HEK293 (cell line): ENCODE results near the gene TMEM203.
A peak's percentile ranks its signal among the peaks of the same experiment; 100 is the strongest.

Source experiments
- CTCF ChIA-PET: fragments of 350-600 bp; formaldehyde crosslinking; extraction: SDS; loops from one replicate; lab custom pipeline; 2021; ENCODE audit warnings: antibody characterized with exemption; lab: Yijun Ruan, JAX
- POLR2A ChIA-PET: fragments of 300-600 bp; formaldehyde crosslinking; extraction: SDS; loops from one replicate; lab custom pipeline; 2020; ENCODE audit warnings: antibody characterized with exemption, inconsistent platforms; lab: Yijun Ruan, JAX
- H3K27ac ChIP-seq: fragments of 200-500 bp; sonication (Bioruptor generic); 2 replicates; pipeline ENCODE4 v1.5.1; 2014; ENCODE audit warnings: low read depth, low read length, control low read depth, inconsistent platforms; ENCODE audit errors: extremely low read depth
- H3K36me3 ChIP-seq, 2 experiments: fragments of 200-500 bp in 1 of 2; sonication (Bioruptor generic) in 1 of 2; 1 replicate in 1 of 2; 2 replicates in 1 of 2; pipeline ENCODE4 v1.5.1; 2014 to 2017; ENCODE audit warnings: inconsistent platforms in 2 of 2, low read length in 2 of 2; ENCODE audit not compliant: control insufficient read depth in 2 of 2, insufficient read depth in 1 of 2
- H3K4me1 ChIP-seq: fragments of 200-500 bp; sonication (Bioruptor generic); 2 replicates; pipeline ENCODE4 v1.5.1; 2014; ENCODE audit warnings: mild to moderate bottlenecking, low read length, inconsistent platforms; ENCODE audit not compliant: control insufficient read depth, insufficient read depth
- H3K4me3 ChIP-seq: 2 replicates; pipeline ENCODE4 v1.5.1; 2011; ENCODE audit warnings: low read depth, mild to moderate bottlenecking, control low read depth, low read length, moderate library complexity
- H3K9me3 ChIP-seq: fragments of 200-500 bp; sonication (Bioruptor generic); 2 replicates; pipeline ENCODE4 v1.5.1; 2014; ENCODE audit warnings: low read depth, low read length, inconsistent platforms; ENCODE audit not compliant: control insufficient read depth, insufficient read depth
- BCL11A ChIP-seq: fragments of 450-650 bp; formaldehyde crosslinking; IDR thresholded peaks from 2 replicates; pipeline ENCODE4 v1.5.1; 2016; ENCODE audit warnings: low read depth, missing biosample characterization, missing genetic modification characterization
- GLIS1 ChIP-seq: fragments of 450-650 bp; formaldehyde crosslinking; IDR thresholded peaks from 2 replicates; pipeline ENCODE4 v1.5.1; 2016; ENCODE audit warnings: missing biosample characterization, missing genetic modification characterization
- GLIS2 ChIP-seq: fragments of 450-650 bp; formaldehyde crosslinking; IDR thresholded peaks from 2 replicates; pipeline ENCODE4 v1.5.1; 2016; ENCODE audit warnings: missing biosample characterization, missing genetic modification characterization
- MZF1 ChIP-seq: fragments of 450-650 bp; formaldehyde crosslinking; IDR thresholded peaks from 2 replicates; pipeline ENCODE4 v1.5.1; 2017; ENCODE audit warnings: missing biosample characterization, missing genetic modification characterization, borderline replicate concordance
- PRDM2 ChIP-seq: fragments of 450-650 bp; formaldehyde crosslinking; IDR thresholded peaks from 2 replicates; pipeline ENCODE4 v1.5.1; 2016; ENCODE audit warnings: missing biosample characterization, missing genetic modification characterization, borderline replicate concordance
- PRDM6 ChIP-seq: fragments of 450-650 bp; formaldehyde crosslinking; IDR thresholded peaks from 2 replicates; pipeline ENCODE4 v1.5.1; 2017; ENCODE audit warnings: missing biosample characterization, missing genetic modification characterization
- ZBTB21 ChIP-seq: fragments of 450-650 bp; formaldehyde crosslinking; IDR thresholded peaks from 2 replicates; pipeline ENCODE4 v1.5.1; 2017; ENCODE audit warnings: missing biosample characterization, missing genetic modification characterization
- ZFP69B ChIP-seq: fragments of 450-650 bp; formaldehyde crosslinking; IDR thresholded peaks from 2 replicates; pipeline ENCODE4 v1.5.1; 2016; ENCODE audit warnings: missing biosample characterization, missing genetic modification characterization
- ZIC2 ChIP-seq: fragments of 450-650 bp; formaldehyde crosslinking; IDR thresholded peaks from 2 replicates; pipeline ENCODE4 v1.5.1; 2016; ENCODE audit warnings: missing biosample characterization, missing genetic modification characterization
- ZNF121 ChIP-seq: fragments of 450-650 bp; formaldehyde crosslinking; IDR thresholded peaks from 2 replicates; pipeline ENCODE4 v1.5.1; 2016; ENCODE audit warnings: missing biosample characterization, missing genetic modification characterization
- ZNF140 ChIP-seq: fragments of 450-650 bp; formaldehyde crosslinking; IDR thresholded peaks from 2 replicates; pipeline ENCODE4 v1.5.1; 2016; ENCODE audit warnings: missing biosample characterization, missing genetic modification characterization
- ZNF19 ChIP-seq: fragments of 450-650 bp; formaldehyde crosslinking; IDR thresholded peaks from 2 replicates; pipeline ENCODE4; 2016; ENCODE audit warnings: missing biosample characterization, missing genetic modification characterization, low read depth
- ZNF223 ChIP-seq: fragments of 450-650 bp; formaldehyde crosslinking; IDR thresholded peaks from 2 replicates; pipeline ENCODE4 v1.5.1; 2016; ENCODE audit warnings: missing biosample characterization, missing genetic modification characterization
- ZNF239 ChIP-seq: fragments of 450-650 bp; formaldehyde crosslinking; IDR thresholded peaks from 2 replicates; pipeline ENCODE4 v1.5.1; 2016; ENCODE audit warnings: missing biosample characterization, missing genetic modification characterization
- ZNF280D ChIP-seq: fragments of 450-650 bp; formaldehyde crosslinking; IDR thresholded peaks from 2 replicates; pipeline ENCODE4 v1.5.1; 2016; ENCODE audit warnings: missing biosample characterization, missing genetic modification characterization
- ZNF302 ChIP-seq: fragments of 450-650 bp; formaldehyde crosslinking; IDR thresholded peaks from 2 replicates; pipeline ENCODE4 v1.5.1; 2016; ENCODE audit warnings: missing biosample characterization, missing genetic modification characterization, low read depth
- ZNF341 ChIP-seq: fragments of 450-650 bp; formaldehyde crosslinking; IDR thresholded peaks from 2 replicates; pipeline ENCODE4; 2016; ENCODE audit warnings: low read depth, missing biosample characterization, missing genetic modification characterization
- ZNF394 ChIP-seq: fragments of 450-650 bp; formaldehyde crosslinking; IDR thresholded peaks from 2 replicates; pipeline ENCODE4 v1.5.1; 2016; ENCODE audit warnings: missing biosample characterization, missing genetic modification characterization, mild to moderate bottlenecking, moderate library complexity, borderline replicate concordance
- ZNF707 ChIP-seq: fragments of 450-650 bp; formaldehyde crosslinking; IDR thresholded peaks from 2 replicates; pipeline ENCODE4 v1.5.1; 2016; ENCODE audit warnings: missing biosample characterization, missing genetic modification characterization
- ZSCAN18 ChIP-seq: fragments of 450-650 bp; formaldehyde crosslinking; IDR thresholded peaks from 2 replicates; pipeline ENCODE4 v1.5.1; 2016; ENCODE audit warnings: missing biosample characterization, missing genetic modification characterization

TMEM203 gene

GRCh38 chr9:137251194-137251461, 45.7 kb upstream of the TMEM203 start, which contains the start of gene STPG3 (continued):
- no peak for TF ChIP-seq PRDM2 (tag by site-specific recombination)
- TF ChIP-seq, all 188 proteins: peak for 0

GRCh38 chr9:137250329-137251193, 45.1 kb upstream of the TMEM203 start:
- no peaks in the 10 kb centered on the region; the same call in 1 of the 2 replicates for H3K4me1 ChIP-seq
- no peak overlapping the region for H3K27ac ChIP-seq
- ChIA-PET CTCF (interaction anchor here (0.5 to 2.3 kb wide), 3 partner anchors 12 to 17 kb away, joined by 3 to 14 read pairs (median 5); no protein-coding TSS in a partner anchor), POLR2A (interaction anchor here (0.6 to 9.1 kb wide), 4 partner anchors 9 to 722 kb away, joined by 3 to 336 read pairs (median 4); partner anchors contain the start of gene TUBB4B)
- H3K36me3 ChIP-seq, result no peaks in the 10 kb centered on the region
- TF ChIP-seq ZBTB21 (tag by site-specific recombination) (no peak), GLIS2 (tag by site-specific recombination) (0 out of 2 replicates have a peak, but pooled peaks have one; percentile 55), GLIS1 (tag by site-specific recombination) (peak; percentile 43), ZIC2 (tag by site-specific recombination) (peak; percentile 80), ZNF341 (tag by site-specific recombination) (peak; percentile 23; the same call in 1 of the 2 replicates), ZNF394 (no peak)
- no peak overlapping the region for H3K4me3 ChIP-seq
- H3K9me3 ChIP-seq, result no peaks in the 10 kb centered on the region

- peaks cover 3% of the 10 kb centered on the region; the same call in 1 of the 2 replicates for H3K4me1 ChIP-seq
- ChIA-PET POLR2A (interaction anchor here (0.9 to 1.5 kb wide), 2 partner anchors 11 to 54 kb away, joined by 3 to 5 read pairs; partner anchors contain the start of gene NRARP), CTCF (interaction anchor here (0.7 to 3.6 kb wide), 4 partner anchors 9 to 175 kb away, joined by 3 to 29 read pairs (median 4); partner anchors contain the start of genes EXD3 and NOXA1)
- no peak overlapping the region for H3K27ac ChIP-seq
- no peak overlapping the region for H3K4me3 ChIP-seq
- peaks cover 0 to 12% of the 10 kb centered on the region in 2 experiments; a peak in 1 of 3 replicates for H3K36me3 ChIP-seq
- H3K9me3 ChIP-seq, result no peaks in the 10 kb centered on the region
- TF ChIP-seq ZNF341 (tag by site-specific recombination) (no peak), BCL11A (no peak), ZNF121 (no peak), ZNF140 (tag by site-specific recombination) (no peak), PRDM6 (tag by site-specific recombination) (no peak), ZSCAN18 (tag by site-specific recombination) (no peak), MZF1 (no peak), ZNF223 (no peak), ZNF239 (tag by site-specific recombination) (no peak), ZFP69B (no peak), ZNF280D (tag by site-specific recombination) (no peak), ZNF707 (no peak), ZNF302 (no peak), ZNF19 (tag by site-specific recombination) (no peak)
Measured at GRCh38 chr9:137247916-137248175, 42.4 kb upstream of the TMEM203 start.
